Activated CD8-positive, alpha-beta memory T cell treated with anti-CD3 and anti-CD28 coated beads, Interleukin-2, amount 50 U/mL, for 1 hour (primary cell): ENCODE measurements around the gene MRPL14.
A peak's percentile ranks its signal among the peaks of the same experiment; 100 is the strongest.
"Not testable (repeated sequence)": the region's sequence is repeated elsewhere in the genome, so short reads cannot be mapped to it uniquely, and the experiment has no call there.

Experiments used
- DNase-seq: peaks from one replicate; pipeline ENCODE4 v3.0.0-alpha.2; 2020; ENCODE audit errors: extremely low read depth

Gene MRPL14

DNA sequence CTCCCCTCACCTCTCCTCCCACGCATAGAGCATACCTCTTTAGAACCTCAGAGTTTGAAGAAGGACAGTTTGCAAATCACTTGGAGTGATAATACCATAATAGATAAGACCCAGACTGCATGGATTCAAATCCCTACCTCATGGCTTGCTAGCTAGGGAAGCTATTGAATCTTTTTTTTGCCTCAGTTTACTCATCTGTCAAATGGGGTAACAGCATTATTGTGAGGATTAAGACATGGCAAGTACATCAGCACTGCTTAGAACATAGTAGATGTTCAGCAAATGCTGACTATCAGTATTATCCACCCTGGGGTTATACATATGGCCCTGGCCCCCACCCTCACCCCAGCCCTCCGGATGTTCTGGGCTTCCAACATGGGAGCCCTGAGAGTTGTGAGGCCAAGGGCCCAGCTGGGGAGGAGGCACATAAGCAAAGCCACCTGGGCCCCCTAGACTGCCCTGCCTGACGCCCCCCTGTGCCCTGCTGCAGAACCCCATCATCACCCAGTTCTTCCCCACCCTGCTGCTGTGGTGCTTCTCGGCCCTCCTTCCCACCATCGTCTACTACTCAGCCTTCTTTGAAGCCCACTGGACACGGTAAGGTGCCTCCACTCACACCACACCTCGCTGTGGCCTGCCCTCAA, 22.2 kb upstream of the MRPL14 start:
- no peak for DNase-seq

DNA sequence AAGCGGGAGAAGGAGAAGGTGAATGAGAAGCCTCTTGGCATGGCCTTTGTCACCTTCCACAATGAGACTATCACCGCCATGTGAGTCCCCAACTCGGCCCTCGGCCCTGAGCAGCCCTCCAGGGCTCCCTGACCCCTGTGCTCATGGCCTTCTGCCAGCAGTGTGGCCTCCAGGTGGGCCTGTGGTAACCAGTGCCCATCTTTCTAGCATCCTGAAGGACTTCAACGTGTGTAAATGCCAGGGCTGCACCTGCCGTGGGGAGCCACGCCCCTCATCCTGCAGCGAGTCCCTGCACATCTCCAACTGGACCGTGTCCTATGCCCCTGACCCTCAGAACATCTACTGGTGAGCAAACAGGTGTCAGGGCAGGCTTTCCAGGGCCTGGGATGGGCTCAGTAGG, 21.1 kb upstream of the MRPL14 start:
- no peak for DNase-seq

DNA sequence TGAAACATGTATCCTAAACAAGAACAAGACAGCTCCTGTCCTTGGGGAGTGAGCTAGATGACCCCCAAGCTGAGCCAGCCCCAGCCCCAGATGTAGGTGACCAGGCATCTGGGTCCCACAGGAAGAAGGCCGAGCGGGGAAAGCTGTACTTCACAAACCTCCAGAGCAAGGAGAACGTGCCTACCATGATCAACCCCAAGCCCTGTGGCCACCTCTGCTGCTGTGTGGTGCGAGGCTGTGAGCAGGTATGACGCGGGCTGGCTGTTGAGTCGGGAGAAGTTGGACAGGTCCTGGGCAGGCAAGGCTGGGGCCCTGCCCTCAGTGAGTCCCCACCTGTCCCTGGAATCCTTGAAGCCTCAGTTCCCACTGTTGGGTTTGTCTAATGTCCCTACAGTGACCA, 20.0 kb upstream of the MRPL14 start:
- no peak for DNase-seq

DNA sequence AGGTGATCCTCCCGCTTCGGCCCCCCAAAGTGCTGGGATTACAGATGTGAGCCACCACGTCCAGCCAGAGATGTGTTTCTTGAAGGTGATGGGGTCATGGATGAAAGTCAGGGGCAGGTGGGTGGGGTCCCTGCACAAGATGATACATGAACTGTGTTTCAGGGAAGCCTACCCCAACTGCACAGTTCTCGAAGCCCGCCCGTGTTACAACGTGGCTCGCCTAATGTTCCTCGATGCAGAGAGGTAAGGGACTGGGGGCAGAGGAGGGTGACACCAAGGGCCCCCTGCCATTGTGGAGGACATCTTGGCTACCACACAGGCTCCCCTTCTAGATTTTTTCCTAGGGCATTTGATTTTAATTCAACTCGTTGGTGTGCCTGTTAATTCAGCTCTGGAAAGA, 19.4 kb upstream of the MRPL14 start:
- no peak for DNase-seq

GRCh38 chr6:44145839-44146238, 18.6 kb upstream of the MRPL14 start:
- no peak for DNase-seq

GRCh38 chr6:44144536-44144935, 17.3 kb upstream of the MRPL14 start:
- not testable (repeated sequence) for DNase-seq

GRCh38 chr6:44143731-44144130, 16.5 kb upstream of the MRPL14 start:
- no peak for DNase-seq

DNA sequence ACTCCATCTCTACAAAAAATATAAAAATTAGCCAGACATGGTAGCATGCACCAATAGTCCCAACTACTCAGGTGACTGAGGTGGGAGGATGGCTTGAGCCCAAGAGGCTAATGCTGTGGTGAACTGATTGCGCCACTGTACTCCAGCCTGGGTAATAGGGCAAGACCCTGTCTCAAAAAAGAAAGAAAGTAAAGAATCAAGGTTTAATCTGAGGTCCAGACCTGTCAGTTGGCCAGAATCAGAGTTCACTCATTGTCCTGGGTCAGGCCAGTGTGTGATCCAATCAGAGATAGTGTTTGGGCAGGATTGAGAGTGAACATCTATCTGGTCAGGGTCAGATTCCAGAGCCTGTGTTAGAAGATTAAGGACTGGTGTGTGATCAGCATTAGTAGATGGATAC, 15.6 kb upstream of the MRPL14 start:
- no peak for DNase-seq

DNA sequence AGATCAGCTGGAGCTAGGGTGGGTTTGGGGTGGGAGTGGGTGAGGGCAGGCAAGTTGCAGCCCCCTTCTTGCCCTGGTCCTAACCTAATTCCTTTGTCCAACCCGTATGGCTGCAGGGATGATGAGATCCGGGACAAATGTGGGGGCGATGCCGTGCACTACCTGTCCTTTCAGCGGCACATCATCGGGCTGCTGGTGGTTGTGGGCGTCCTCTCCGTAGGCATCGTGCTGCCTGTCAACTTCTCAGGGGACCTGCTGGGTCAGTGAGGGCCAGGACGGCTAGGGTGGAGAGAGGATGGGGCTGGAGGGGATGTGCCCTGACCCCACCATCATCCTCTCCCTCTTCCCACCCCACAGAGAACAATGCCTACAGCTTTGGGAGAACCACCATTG, 12.1 kb upstream of the MRPL14 start:
- DNase-seq: no peak

- no peak for DNase-seq
Observed at GRCh38 chr6:44138717-44139350, 11.6 kb upstream of the MRPL14 start.

- DNase-seq: no peak
Observed at GRCh38 chr6:44135875-44136274, 8.6 kb upstream of the MRPL14 start.

GRCh38 chr6:44135173-44135758, 8.0 kb upstream of the MRPL14 start:
- DNase-seq: no peak

GRCh38 chr6:44133981-44134711, 6.9 kb upstream of the MRPL14 start:
- DNase-seq: no peak

GRCh38 chr6:44133003-44133931, 6.0 kb upstream of the MRPL14 start:
- DNase-seq: no peak

DNA sequence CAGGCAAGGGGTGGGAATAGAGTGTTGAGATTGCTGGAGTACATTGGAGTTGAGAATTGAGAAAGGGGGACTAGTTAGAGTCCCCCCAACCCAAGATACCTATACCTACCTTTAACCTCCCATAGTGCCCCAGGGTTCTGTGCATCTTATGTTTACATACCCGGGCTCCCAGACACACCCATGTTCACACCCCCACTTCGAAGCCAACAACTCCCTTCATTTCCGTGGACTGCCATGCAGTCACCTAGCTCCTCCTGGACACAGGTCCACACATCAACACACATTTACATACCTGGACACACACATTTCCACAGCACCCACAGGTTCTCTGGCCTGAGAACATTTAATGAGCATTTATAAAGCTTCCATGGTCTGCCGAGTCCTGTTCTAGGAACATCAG, 5.2 kb upstream of the MRPL14 start:
- DNase-seq: no peak

- no peak for DNase-seq
Observed at GRCh38 chr6:44131892-44132291, 4.6 kb upstream of the MRPL14 start.

DNA sequence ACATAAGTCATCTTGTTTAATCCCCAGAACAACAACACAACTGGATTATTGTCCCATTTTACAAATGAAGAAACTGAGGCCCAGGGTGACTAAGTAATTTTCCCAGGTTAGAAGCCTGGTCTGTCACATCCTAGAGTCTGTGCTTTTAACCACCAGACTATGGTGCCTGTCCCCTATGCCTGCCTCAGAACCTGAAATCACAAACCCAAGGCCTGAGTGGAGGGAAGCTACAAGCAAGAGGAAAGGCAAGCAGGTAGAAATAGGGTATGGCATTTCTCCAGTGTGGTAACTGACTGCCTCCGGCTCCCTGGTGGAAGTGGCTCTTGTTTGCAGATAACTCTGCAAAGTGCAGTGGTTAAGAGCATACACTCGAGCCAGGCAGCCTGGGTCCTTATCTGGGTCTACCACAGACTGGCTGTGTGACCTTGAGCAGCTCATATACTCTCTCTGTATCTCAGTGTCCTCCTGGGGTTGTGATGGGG, 2.6 kb upstream of the MRPL14 start:
- DNase-seq: no peak

GRCh38 chr6:44128020-44128917, 1.0 kb upstream of the MRPL14 start:
- no peak for DNase-seq

- DNase-seq: peak; percentile 31
Observed at GRCh38 chr6:44126320-44127149, 717 bp downstream of the MRPL14 start.

DNA sequence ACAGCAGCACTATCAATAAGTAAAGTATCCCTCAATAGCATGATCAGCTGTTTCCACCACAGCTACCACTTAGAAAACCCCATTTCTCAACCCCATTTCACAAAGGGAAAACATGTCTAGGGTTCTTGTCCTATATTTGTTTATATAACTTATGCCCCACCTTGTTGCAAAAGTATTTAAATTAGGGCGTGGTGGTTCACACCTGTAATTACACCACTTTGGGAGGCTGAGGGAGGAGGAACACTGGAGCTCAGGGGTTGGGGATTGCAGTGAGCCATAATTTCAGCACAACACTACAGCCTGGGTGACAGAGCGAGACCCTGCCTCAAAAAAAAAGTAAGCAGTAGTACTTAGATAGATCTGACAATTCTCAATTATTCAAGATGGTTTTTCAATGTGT, 3.7 kb downstream of the MRPL14 start:
- no peak for DNase-seq
